Ishikawa (cell line): ENCODE results near the gene TNFRSF25.
A peak's percentile ranks its signal among the peaks of the same experiment; 100 is the strongest.

Experiments used
- CEBPB ChIP-seq: IDR thresholded peaks from 2 replicates; pipeline ENCODE4 v1.6.1; 2012
- CREB1 ChIP-seq: IDR thresholded peaks from 2 replicates; pipeline ENCODE4 v1.6.1; 2012; ENCODE audit warnings: low read depth
- EGR1 ChIP-seq: IDR thresholded peaks from 2 replicates; pipeline ENCODE4 v1.6.1; 2012
- EP300 ChIP-seq: IDR thresholded peaks from 2 replicates; pipeline ENCODE4 v1.6.1; 2012; ENCODE audit warnings: borderline replicate concordance
- FOXM1 ChIP-seq: IDR thresholded peaks from 2 replicates; pipeline ENCODE4 v1.6.1; 2012; ENCODE audit warnings: low read depth, borderline replicate concordance
- MAX ChIP-seq: IDR thresholded peaks from 2 replicates; pipeline ENCODE4 v1.6.1; 2012
- NFIC ChIP-seq: IDR thresholded peaks from 2 replicates; pipeline ENCODE4 v1.6.1; 2012
- RAD21 ChIP-seq: IDR thresholded peaks from 2 replicates; pipeline ENCODE4 v1.6.1; 2012; ENCODE audit warnings: low read depth
- REST ChIP-seq: IDR thresholded peaks from 2 replicates; pipeline ENCODE4 v1.6.1; 2012; ENCODE audit warnings: low read depth, mild to moderate bottlenecking
- TAF1 ChIP-seq: IDR thresholded peaks from 2 replicates; pipeline ENCODE4 v1.6.1; 2012; ENCODE audit warnings: low read depth, mild to moderate bottlenecking
- TCF12 ChIP-seq: IDR thresholded peaks from 2 replicates; pipeline ENCODE4 v1.6.1; 2012; ENCODE audit warnings: low read depth
- TEAD4 ChIP-seq: IDR thresholded peaks from 2 replicates; pipeline ENCODE4 v1.6.1; 2012
- USF1 ChIP-seq: IDR thresholded peaks from 2 replicates; pipeline ENCODE4 v1.6.1; 2012
- YY1 ChIP-seq: IDR thresholded peaks from 2 replicates; pipeline ENCODE4 v1.6.1; 2012; ENCODE audit warnings: low read depth
- ZBTB7A ChIP-seq: IDR thresholded peaks from 2 replicates; pipeline ENCODE4 v1.6.1; 2012; ENCODE audit warnings: low read depth

Gene TNFRSF25

GRCh38 chr1:6424000-6424565 is 41.9 kb downstream of the TNFRSF25 start:
- TF ChIP-seq MAX (no peak), ZBTB7A (0 out of 2 replicates have a peak, but pooled peaks have one; percentile 63), NFIC (no peak), TCF12 (no peak), RAD21 (no peak), EGR1 (peak; percentile 92)

GRCh38 chr1:6423321-6423999 is 42.5 kb downstream of the TNFRSF25 start:
- peak; percentile 98 for TF ChIP-seq NFIC
- peak; percentile 91 for TF ChIP-seq FOXM1
- 0 out of 2 replicates have a peak, but pooled peaks have one; percentile 43 for TF ChIP-seq TAF1
- peak; percentile 64 for TF ChIP-seq YY1
- no peak for TF ChIP-seq REST
- TF ChIP-seq USF1, result no peak; the same call in 1 of the 2 replicates
- 0 out of 2 replicates have a peak, but pooled peaks have one; percentile 7 for TF ChIP-seq CEBPB
- TF ChIP-seq TEAD4, result peak; percentile 98
- TF ChIP-seq EGR1, result 0 out of 2 replicates have a peak, but pooled peaks have one; percentile 10
- peak; percentile 57 for TF ChIP-seq MAX
- peak; percentile 77 for TF ChIP-seq ZBTB7A
- TF ChIP-seq RAD21, result peak; percentile 74
- TF ChIP-seq CREB1, result no peak
- peak; percentile 99 for TF ChIP-seq EP300
- peak; percentile 98 for TF ChIP-seq TCF12

- TF ChIP-seq MAX (0 out of 2 replicates have a peak, but pooled peaks have one; percentile 5), TAF1 (no peak)
Observed at GRCh38 chr1:6421266-6421665, 44.7 kb downstream of the TNFRSF25 start.

- TF ChIP-seq ZBTB7A (no peak), REST (peak; percentile 77), MAX (0 out of 2 replicates have a peak, but pooled peaks have one; percentile 13)
Observed at GRCh38 chr1:6420454-6421042, 45.4 kb downstream of the TNFRSF25 start.

GRCh38 chr1:6419804-6420453 is 46.0 kb downstream of the TNFRSF25 start, which contains the start of gene HES2:
TSS of gene HES2 (minus strand) at chr1:6419919. CDS start at chr1:6419820, 99 bp downstream.
- peak; percentile 43 for TF ChIP-seq FOXM1
- peak; percentile 94 for TF ChIP-seq ZBTB7A
- TF ChIP-seq REST, result no peak
- 0 out of 2 replicates have a peak, but pooled peaks have one; percentile 8 for TF ChIP-seq TAF1
- TF ChIP-seq EGR1, result no peak
- no peak for TF ChIP-seq RAD21
- peak; percentile 78 for TF ChIP-seq EP300
- peak; percentile 89 for TF ChIP-seq TCF12
- no peak; the same call in 1 of the 2 replicates for TF ChIP-seq TEAD4
- TF ChIP-seq MAX, result peak; percentile 52; the same call in 1 of the 2 replicates
